HG02759 (cell line): ENCODE data around the gene PODXL2.

Source experiments
- ATAC-seq: cut with Tn5 transposase; IDR thresholded peaks from one replicate; pipeline ENCODE4 v1.9.1; 2021; ENCODE audit warnings: mild to moderate bottlenecking, moderate library complexity; ENCODE audit not compliant: unreplicated experiment

The PODXL2 gene

GRCh38 chr3:127628426-127628787 is 578 bp upstream of the PODXL2 start:
- no peak for ATAC-seq

- peak; percentile 19 for ATAC-seq
Observed at GRCh38 chr3:127629467-127630403, 750 bp downstream of the PODXL2 start.

- no peak for ATAC-seq
Observed at GRCh38 chr3:127630811-127631714, 2.1 kb downstream of the PODXL2 start.

- no peak for ATAC-seq
Observed at GRCh38 chr3:127632035-127632820, 3.2 kb downstream of the PODXL2 start.

- no peak for ATAC-seq
Observed at GRCh38 chr3:127634653-127635052, 5.7 kb downstream of the PODXL2 start.

- ATAC-seq: no peak
Observed at GRCh38 chr3:127637546-127637945, 8.6 kb downstream of the PODXL2 start.

GRCh38 chr3:127637971-127638370 is 9.0 kb downstream of the PODXL2 start:
- ATAC-seq: no peak

GRCh38 chr3:127639173-127640041 is 10.4 kb downstream of the PODXL2 start:
- ATAC-seq: no peak

GRCh38 chr3:127640042-127640355 is 11.0 kb downstream of the PODXL2 start:
- no peak for ATAC-seq

- ATAC-seq: no peak
Observed at GRCh38 chr3:127644641-127645370, 15.8 kb downstream of the PODXL2 start.

GRCh38 chr3:127645371-127646015 is 16.5 kb downstream of the PODXL2 start:
- ATAC-seq: no peak

- ATAC-seq: no peak
Observed at GRCh38 chr3:127646501-127647046, 17.6 kb downstream of the PODXL2 start.

GRCh38 chr3:127647166-127647844 is 18.3 kb downstream of the PODXL2 start:
- no peak for ATAC-seq

- no peak for ATAC-seq
Observed at GRCh38 chr3:127647845-127648204, 18.8 kb downstream of the PODXL2 start.

- no peak for ATAC-seq
Observed at GRCh38 chr3:127650236-127650635, 21.3 kb downstream of the PODXL2 start.

GRCh38 chr3:127651516-127652172 is 22.7 kb downstream of the PODXL2 start:
- ATAC-seq: no peak

- no peak for ATAC-seq
Observed at GRCh38 chr3:127652246-127652995, 23.4 kb downstream of the PODXL2 start.
